ENCODE data around the gene FH.

FH gene

DNA sequence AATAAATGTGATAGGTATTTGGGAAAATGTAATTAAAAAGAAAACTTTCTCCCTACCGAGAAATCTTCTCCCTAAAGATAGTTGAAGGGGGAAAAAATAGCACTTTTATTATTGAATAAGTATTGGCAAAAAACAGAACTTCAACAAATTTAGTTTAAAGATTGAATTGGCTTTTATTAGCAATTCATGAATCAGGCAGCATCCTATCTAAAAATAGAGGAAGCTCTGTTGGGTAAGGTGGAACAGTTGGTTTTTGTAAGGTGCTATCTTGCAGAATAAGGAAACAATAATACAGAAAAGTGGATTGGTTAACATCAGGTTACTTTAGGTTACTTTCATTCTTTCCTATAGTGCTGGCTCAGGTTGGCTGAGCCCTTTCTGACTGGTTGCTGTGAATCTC is 62.8 kb downstream of the FH start:
- no peak for DNase-seq

DNA sequence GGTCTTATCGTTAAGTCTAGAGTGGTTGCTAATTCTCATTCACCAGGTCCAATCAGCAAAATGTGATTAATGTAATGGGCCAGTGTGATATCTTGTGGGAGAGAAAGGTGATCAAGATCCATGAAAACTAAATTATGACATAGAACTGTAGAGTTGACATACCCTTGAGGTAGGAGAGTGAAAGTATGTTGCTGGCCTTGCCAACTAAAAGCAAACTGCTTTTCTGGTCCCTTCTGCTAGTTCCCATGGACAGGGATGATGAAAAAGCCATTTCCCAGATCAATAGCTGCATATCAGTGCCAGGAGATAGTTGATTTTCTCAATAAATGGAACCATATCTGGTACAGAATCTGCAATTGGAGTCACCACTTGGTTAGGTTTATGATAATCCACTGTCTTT is 65.8 kb downstream of the FH start:
- no peak for DNase-seq

DNA sequence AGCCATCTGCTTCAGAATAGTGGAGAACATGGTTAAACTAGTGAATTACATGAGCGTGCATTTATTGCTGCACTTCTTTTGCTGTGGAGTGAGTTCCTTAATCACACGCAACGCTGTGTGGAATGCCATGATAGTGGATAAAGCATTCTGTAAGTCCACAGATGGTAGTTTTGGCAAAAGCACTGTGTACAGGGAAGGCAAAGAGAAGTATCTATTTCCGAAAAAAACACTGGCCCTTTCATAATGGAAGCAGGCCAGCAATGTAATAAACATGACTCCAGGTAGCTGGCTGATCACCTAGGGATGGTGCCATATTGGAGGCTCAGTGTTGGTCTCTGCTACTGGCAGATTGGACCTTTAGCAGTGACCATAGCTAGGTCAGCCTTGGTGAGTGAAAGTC is 67.6 kb downstream of the FH start:
- DNase-seq = no peak
